Duodenal mucosa (tissue), 2 donors: ENCODE data around the gene BMPR1A.

ENCODE experiments used
- H3K27ac ChIP-seq: one replicate; pipeline ENCODE4 v1.7.0; 2013; ENCODE audit warnings: low read depth, low read length
- H3K27me3 ChIP-seq, 2 donors: one replicate each; pipeline ENCODE4 v1.7.0; 2013; ENCODE audit warnings: low read length in 2 of 2, control low read depth in 1 of 2; ENCODE audit not compliant: insufficient read depth in 2 of 2, control insufficient read depth in 1 of 2
- H3K36me3 ChIP-seq, 2 donors: one replicate each; pipeline ENCODE4 v1.7.0; 2013; ENCODE audit warnings: low read length in 2 of 2, control low read depth in 1 of 2; ENCODE audit not compliant: insufficient read depth in 2 of 2, control insufficient read depth in 1 of 2
- H3K4me1 ChIP-seq, 2 donors: one replicate each; pipeline ENCODE4 v1.7.0; 2013; ENCODE audit warnings: low read length in 2 of 2, control low read depth in 1 of 2; ENCODE audit not compliant: insufficient read depth in 2 of 2, control insufficient read depth in 1 of 2
- H3K4me3 ChIP-seq, 2 donors: one replicate each; pipeline ENCODE4 v1.7.0; 2013; ENCODE audit warnings: low read length in 2 of 2, low read depth in 1 of 2
- H3K9ac ChIP-seq, 2 donors: one replicate each; pipeline ENCODE4 v1.7.0; 2013; ENCODE audit warnings: low read length in 2 of 2, low read depth in 1 of 2
- H3K9me3 ChIP-seq, 2 donors: one replicate each; pipeline ENCODE4 v1.7.0; 2013; ENCODE audit warnings: low read length in 2 of 2, control low read depth in 1 of 2; ENCODE audit not compliant: control insufficient read depth in 1 of 2

Gene BMPR1A

DNA sequence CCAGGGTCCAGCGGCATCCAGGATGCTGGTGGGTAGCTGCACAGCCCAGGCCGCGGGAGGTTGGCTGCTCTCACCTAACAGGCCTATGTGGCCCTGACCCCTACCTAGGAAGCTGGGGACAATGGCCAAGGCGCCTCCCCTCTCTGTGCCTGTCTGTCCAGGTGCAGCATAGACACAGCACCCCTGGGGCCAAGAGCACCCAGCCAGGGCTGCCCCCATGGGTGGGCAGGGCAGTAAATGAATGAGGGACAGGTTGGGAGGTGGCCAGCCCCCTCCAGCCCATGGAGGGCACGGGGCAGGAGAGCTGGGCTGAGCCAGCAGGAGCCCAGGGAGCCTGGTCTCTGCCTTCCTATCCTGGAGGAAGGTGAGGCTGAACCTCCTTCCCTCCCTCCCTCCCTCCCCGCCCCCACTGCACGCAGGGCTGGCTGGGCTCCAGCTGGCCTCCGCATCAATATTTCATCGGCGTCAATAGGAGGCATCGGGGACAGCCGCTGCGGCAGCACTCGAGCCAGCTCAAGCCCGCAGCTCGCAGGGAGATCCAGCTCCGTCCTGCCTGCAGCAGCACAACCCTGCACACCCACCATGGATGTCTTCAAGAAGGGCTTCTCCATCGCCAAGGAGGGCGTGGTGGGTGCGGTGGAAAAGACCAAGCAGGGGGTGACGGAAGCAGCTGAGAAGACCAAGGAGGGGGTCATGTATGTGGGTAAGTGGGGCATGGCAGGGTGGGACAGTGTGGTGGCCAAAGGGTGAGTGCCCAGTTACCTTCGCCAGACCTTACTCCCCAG, 201.9 kb downstream of the BMPR1A start, which contains the start of gene SNCG:
Gene SNCG (plus strand): TSS at position 484 of the 785 bp plus-strand sequence. CDS start 99 bp downstream, at position 583.
- H3K27me3 ChIP-seq, result no peaks in the 10 kb centered on the region
- H3K9ac ChIP-seq, result peak within 1 kb of the TSS in 1 of 2 donors; percentile 38
- H3K36me3 ChIP-seq, result no peaks in the 10 kb centered on the region
- H3K4me1 ChIP-seq, result peaks cover 12 to 22% of the 10 kb centered on the region in 2 donors
- H3K4me3 ChIP-seq, result peak within 1 kb of the TSS; percentile 24 to 28
- peak within 1 kb of the TSS; percentile 23 for H3K27ac ChIP-seq
- no peaks in the 10 kb centered on the region for H3K9me3 ChIP-seq

DNA sequence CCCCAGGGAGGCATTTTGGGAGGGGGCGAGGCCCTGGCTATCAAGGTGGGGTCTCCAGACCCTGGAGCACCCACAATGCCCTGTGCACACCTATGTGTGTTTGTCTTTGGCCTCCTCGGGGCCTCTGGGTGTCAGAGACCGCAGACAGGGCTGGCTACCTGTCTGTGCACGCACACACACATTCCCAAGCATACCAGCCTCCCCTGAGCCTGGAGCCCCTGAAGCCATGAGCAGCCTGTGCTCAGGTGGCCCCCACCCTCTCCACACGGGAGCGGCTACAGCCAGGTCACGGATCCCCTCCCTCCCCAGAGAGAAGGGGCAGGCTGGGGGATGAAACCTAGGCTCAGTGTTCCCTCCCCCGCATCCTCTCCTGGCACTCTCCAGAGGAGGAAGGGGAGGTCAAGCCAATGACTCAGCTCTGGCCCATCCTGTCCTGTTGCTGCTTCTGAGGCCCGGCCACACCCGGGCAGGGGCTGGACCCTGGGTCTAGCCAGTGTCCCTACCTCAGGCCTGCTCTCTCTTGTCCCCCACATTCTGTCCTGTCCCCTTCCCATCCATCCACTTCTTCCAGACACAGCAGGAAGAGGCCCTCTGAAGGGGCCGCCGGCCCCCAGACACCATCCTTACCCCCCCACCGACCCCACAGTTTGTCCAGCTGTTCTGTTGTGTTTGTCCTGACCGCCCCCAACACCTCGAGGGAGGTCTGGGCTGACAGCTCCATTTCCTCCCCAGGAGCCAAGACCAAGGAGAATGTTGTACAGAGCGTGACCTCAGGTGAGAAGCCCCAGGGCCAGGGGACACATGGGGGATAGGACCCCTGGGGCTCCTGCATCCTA, 202.7 kb downstream of the BMPR1A start:
- no peaks in the 10 kb centered on the region for H3K9me3 ChIP-seq
- H3K4me1 ChIP-seq, result peaks cover 12 to 22% of the 10 kb centered on the region in 2 donors
- peak overlapping the region in 1 of 2 donors; percentile 24 for H3K4me3 ChIP-seq
- H3K27ac ChIP-seq, result peak overlapping the region; percentile 14
- no peaks in the 10 kb centered on the region for H3K27me3 ChIP-seq
- peak overlapping the region in 1 of 2 donors; percentile 38 for H3K9ac ChIP-seq
- no peaks in the 10 kb centered on the region for H3K36me3 ChIP-seq

DNA sequence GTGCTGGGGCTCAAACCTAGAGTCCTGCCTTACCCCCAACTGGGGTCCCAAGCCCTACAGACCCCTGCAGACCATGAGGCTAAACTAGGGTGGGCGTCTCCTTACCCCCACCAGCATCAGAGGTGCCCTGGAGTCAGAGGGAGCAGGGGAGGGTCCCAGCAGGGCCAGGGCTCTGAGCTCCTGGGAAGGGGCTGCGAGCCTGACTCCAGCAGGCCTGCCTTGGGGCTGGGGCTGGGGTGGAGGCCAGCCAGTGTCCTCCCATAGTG, 203.3 kb downstream of the BMPR1A start:
- no peak overlapping the region for H3K9ac ChIP-seq
- peaks cover 12 to 22% of the 10 kb centered on the region in 2 donors for H3K4me1 ChIP-seq
- H3K4me3 ChIP-seq, result no peak overlapping the region

DNA sequence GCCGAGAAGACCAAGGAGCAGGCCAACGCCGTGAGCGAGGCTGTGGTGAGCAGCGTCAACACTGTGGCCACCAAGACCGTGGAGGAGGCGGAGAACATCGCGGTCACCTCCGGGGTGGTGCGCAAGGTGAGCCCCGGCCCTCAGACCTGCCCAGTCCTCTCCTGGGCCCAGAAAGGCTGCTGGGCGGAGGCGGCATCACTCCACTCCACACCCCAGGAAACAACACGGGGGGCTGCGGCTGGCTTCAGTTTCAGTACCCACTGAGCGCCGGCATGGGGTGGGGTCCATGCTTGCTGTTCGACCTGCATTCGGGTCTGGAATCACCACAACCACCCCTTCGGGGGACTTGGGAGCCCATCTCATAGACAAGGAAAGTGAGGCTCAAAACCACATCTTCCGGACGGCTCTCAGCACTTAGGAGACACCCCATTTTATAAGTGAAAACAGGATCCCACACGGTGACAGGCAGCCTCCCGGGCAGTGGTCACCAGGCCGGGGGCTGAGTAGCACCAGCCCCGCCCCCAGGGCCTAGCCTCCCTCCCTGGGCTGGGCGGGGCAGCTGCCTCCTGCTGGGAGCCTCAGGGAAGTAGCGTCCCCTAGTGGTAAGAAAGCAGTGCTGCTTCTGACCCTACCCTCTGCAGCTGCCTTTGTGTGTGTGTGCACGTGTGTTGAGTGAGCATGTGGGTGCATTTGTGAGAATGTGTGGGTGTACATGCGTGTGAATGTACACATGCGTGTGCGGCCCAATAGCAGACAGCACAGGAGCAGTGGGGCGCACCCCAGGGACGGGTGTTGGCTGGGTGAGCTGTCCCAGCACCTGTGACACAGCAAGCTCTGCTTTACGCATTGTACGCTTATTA, 203.8 kb downstream of the BMPR1A start:
- Histone ChIP-seq H3K27me3 (no peaks in the 10 kb centered on the region), H3K36me3 (no peaks in the 10 kb centered on the region), H3K27ac (no peak overlapping the region), H3K9ac (peak overlapping the region in 1 of 2 donors; percentile 18), H3K4me3 (no peak overlapping the region), H3K4me1 (peaks cover 12 to 22% of the 10 kb centered on the region in 2 donors), H3K9me3 (no peaks in the 10 kb centered on the region)

More for the DNA sequence above, 203.3 kb downstream of the BMPR1A start:
- no peaks in the 10 kb centered on the region for H3K27me3 ChIP-seq
- H3K27ac ChIP-seq, result no peak overlapping the region
- no peaks in the 10 kb centered on the region for H3K9me3 ChIP-seq
- no peaks in the 10 kb centered on the region for H3K36me3 ChIP-seq

DNA sequence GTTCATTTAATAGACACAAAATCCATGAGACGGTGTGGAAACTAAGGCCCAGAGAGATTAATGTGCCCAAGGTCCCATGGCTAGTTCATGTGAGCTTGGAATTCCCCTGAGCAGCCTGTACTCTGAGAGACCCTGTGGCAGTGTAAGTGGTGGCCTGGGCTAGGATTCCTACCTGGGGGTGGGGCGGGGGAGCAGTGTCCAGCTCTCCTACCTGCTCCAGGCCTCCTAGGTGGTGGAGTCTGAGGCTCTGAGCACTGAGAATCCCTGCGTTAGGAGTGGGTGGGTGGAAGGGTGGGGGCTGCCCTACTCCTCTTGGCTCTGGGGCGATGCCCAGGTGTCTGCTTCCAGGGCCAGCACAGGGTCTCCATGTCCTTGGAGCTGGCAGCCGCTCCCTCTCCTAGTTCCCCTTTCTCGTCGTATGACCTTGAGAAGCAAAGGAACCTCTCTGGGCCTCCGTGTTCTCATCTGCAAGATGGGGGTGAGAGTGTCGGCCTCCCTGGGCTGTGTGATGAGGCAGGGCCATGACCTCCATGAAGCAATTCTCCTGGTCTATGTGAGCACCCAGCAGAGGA, 204.5 kb downstream of the BMPR1A start:
- Histone ChIP-seq H3K9ac (peak overlapping the region in 1 of 2 donors; percentile 18), H3K27ac (no peak overlapping the region), H3K36me3 (no peaks in the 10 kb centered on the region), H3K4me1 (peaks cover 12 to 22% of the 10 kb centered on the region in 2 donors), H3K4me3 (no peak overlapping the region), H3K27me3 (no peaks in the 10 kb centered on the region), H3K9me3 (no peaks in the 10 kb centered on the region)

DNA sequence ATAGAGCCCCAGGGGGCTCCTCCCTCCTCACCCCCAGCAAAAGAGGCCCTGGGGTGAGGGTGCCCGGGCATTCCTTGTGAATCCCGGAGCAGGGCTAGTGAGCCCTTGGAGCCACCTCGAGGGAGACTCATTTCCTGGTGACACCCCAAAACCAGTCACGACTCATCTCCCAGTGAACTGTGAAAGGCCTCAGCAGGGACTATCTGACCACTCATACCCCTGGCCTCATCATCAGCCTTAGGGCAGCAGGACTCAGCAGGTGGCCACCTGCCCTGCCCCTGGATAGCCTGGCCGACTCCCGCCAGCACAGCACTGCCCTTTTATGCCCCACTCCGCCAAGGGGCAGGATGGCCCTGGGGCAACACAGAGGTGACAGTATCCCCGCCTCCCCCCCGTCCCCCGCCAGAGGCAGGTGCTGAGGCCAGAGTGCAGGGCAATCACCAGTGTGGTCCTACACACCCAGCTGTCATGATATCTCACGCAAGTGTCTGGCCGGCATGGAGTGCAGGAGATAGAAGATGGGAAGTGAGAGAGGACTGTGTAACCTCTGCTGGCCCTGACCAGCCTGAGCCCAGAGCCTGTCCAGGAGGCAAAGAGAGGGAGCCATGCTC, 205.2 kb downstream of the BMPR1A start:
- Histone ChIP-seq H3K9me3 (no peaks in the 10 kb centered on the region), H3K4me3 (no peak overlapping the region), H3K27ac (no peak overlapping the region), H3K36me3 (no peaks in the 10 kb centered on the region), H3K9ac (no peak overlapping the region), H3K27me3 (no peaks in the 10 kb centered on the region), H3K4me1 (peaks cover 15 to 26% of the 10 kb centered on the region in 2 donors)

DNA sequence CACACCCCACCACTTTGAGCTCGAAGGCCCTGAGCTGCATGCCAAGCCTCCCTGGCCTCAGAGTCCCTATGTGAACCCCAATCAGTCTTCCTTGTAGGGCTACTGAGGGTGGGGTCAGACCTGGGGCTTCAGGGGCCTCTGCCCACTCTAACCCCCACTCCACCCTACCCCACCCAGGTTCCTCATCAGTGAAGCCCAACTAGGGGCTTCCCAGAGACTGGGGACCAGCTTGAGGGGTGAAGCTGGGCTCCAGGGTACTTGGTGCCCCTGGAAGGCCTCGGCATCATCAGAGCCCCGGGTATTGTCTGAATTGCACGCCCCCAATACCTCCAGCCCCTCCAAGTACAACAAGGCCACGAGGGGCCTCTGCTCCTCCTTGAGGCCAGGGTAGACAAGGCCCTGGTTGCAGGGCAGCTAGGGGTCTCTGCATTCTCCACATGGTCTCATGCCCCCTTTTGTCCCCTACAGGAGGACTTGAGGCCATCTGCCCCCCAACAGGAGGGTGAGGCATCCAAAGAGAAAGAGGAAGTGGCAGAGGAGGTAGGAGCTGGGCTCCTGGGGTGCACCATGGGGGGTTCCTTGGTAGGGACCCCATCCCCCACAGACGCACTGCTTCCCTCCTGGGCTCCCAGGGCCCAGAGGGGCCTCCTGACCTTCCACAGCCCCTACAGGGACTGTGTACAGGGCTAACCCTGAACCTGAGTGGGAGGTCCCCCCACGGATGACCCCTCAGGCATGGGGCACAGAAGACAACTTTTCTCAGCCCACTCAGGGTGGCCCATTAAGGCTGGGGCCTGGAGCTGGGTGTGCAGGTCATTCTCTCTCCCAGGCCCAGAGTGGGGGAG, 205.9 kb downstream of the BMPR1A start:
- Histone ChIP-seq H3K27me3 (no peaks in the 10 kb centered on the region), H3K27ac (no peak overlapping the region), H3K36me3 (no peaks in the 10 kb centered on the region), H3K9ac (no peak overlapping the region), H3K4me3 (no peak overlapping the region), H3K9me3 (no peaks in the 10 kb centered on the region), H3K4me1 (peaks cover 23 to 34% of the 10 kb centered on the region in 2 donors)

DNA sequence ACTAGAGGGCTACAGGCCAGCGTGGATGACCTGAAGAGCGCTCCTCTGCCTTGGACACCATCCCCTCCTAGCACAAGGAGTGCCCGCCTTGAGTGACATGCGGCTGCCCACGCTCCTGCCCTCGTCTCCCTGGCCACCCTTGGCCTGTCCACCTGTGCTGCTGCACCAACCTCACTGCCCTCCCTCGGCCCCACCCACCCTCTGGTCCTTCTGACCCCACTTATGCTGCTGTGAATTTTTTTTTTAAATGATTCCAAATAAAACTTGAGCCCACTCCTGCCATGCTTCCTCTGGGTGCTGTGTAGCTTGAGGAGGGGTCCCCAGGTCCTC, 206.5 kb downstream of the BMPR1A start:
- no peaks in the 10 kb centered on the region for H3K36me3 ChIP-seq
- H3K4me1 ChIP-seq, result peaks cover 29 to 36% of the 10 kb centered on the region in 2 donors
- no peak overlapping the region for H3K27ac ChIP-seq
- H3K9ac ChIP-seq, result no peak overlapping the region
- H3K27me3 ChIP-seq, result no peaks in the 10 kb centered on the region
- no peak overlapping the region for H3K4me3 ChIP-seq
- H3K9me3 ChIP-seq, result no peaks in the 10 kb centered on the region
